NCI-H1105 (cell line): ENCODE data around the gene CELF1.

ENCODE experiments used
- DNase-seq: peaks from one replicate; lab custom pipeline; 2025; lab: John Stamatoyannopoulos, UW

Gene CELF1

DNA sequence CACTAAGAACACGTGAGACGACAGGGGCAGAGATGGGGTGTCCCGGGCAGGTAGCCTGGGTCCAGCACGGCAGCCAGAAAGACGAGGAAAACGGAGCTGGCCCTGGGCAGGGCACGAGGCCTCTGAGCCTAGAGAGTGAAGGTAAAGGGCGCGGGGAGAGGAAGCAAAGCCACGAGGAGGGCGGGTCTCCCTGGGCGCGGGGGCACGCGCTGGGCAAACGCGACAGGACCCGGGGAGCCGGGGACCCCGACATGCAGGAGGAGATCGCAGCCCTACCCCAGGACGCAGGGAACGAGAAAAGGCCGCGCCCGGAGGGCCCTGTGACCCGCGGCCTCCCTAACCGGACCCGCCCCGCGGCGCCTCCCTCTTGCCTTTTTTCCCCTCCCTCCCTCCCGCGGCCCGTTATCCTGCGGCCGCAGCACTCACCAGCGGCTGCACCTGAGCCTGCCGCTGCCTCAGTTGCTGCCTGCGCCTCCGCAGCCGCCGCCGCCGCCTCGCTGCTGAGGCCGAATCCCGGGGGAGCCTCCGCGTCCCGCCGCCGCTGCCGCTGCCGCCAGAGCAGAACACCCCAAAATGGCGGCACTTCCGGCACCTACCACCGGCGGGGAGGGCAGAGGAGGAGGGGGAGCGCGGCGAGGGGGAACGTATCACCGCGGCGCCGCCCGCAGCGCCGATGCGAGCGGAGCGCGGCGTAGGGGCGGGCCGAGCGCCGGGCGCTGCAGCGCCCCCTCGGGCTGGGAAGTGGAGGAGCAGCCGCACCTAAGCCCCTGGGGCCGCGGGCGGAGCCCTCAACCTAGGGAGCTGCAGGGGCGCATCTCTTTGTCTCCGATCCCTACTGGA is at the start of gene CELF1:
CELF1 (minus strand) TSS at position 567 of the 840 bp plus-strand sequence. CDS start 53,609 bp downstream, outside the sequence.
- peak; percentile 96 for DNase-seq

DNA sequence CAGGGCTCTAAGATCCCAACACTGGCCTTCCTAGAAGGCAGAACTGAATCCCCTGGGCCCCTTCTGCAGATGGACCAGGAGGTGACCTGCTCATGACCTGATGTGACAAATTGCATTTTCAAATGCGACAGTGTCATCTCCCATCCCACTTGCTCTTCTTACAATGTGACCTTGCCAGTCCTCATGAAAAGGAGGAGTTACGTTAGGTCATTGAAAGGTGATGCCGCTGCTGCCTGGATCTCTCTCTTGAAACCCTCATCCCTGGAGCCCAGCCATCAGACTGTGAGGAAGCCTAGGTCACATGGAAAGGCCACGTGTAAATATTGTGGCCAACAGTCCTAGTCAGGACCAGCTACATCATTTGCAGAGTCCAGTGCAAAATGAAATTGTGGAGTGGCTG is 47.0 kb upstream of the CELF1 start:
- no peak for DNase-seq

DNA sequence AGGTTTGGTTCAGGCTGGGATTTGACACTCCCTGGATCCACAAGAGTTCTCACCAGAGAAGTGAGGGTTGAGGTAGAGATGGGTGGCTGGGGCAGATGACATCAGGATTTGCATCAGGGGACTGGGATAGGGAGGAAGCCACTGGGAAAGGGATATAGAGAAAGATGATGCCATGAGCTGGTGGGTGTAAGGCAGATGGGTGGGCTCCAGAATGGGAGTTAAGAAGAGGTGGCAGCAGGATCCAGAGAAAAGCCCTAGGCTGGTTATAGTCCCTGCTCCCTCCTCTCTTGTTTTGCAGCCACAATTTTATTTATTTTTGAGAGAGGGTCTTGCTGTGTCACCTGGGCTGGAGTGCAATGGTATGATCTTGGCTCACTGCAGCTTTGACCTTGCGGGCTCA is 43.0 kb upstream of the CELF1 start:
- no peak for DNase-seq

DNA sequence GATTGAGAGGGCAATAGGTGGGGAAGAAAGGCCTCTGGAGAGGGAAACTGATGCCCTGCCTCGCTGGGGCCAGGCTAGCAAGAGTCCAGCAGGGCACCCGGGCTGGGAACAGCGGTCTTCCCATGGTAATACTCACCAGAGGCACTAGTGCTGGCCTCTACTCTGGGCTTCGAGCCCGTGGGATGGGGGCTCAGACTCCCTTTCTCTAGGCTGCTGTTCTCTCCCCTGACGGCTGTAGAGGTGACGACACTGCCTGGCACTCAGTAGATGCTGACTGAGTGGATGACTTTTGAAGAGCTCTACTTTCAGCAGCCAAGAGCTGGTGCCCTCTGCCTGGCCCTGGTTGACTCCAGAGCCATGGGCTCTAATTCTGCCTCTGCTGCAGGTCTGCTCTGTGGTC is 42.1 kb upstream of the CELF1 start:
- DNase-seq: no peak

DNA sequence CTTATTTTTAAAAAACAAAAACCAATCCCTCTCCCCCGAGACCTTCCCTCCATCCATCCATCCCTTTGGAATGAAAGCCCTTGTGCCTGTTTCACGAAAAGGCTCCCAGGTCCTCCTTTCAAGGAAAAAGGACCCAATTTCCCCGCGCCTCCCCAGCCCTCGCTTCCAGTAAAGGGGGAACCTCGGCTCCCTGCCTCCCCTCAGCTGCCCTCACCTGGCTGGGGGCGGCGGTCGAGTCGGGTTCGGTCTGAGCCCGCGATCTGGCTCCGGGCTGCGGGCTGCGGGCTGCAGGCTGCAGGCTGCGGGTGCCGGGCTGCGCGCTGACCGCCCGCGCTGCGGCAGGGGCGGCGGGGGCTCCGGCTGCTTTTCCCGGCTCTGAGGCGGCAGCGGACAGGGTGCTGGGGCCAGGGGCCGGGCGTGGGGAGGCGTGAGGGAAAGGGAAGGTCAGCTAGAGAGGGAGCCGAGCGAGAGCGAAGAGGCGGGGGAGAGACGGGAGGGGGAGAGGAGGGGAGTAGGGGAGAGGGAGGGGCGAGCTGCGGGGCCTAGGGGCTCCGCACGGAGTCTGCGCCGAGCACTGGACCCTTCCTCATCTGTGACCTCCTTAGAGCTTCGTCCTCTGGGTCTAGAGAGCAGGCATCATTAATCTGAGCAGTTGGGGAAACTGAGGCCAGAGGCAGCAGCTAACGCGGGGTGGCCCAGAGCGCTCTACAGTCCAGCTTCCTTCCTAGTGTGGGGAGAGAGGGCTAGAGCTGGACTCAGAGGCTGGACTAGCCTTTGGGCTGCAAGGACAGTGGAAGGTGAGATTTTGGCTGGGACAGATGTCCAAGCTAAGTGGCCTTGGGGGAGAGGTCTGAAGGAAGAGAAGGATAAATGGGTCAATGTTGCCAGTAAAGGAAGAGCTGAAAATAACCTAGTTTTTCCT is 41.3 kb upstream of the CELF1 start, which contains the start of gene C1QTNF4:
C1QTNF4 (minus strand) TSS at position 478 of the 922 bp plus-strand sequence. CDS start 3,601 bp downstream, outside the sequence.
- DNase-seq: no peak

DNA sequence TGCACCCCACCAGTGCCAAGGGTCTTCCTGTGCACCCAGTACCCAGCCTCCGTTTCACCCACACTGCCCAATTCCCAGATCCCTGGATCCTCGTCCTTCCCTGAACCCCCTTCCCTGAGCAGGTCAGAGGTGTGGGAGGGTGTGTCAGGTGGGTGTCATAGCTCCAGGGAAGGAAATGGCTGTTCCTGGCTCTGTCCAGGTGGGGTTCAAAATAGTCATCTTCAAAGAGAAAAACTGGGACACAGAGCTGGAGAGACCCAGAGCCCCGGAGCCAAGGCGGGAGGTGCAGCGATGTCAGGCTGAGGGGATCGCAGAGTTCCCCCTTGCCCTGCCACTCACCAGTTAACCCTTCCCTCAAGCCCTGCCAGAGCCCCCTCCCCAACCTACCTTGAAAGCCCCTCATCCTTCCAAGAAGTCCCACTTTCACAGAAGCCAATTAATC is 40.6 kb upstream of the CELF1 start:
- no peak for DNase-seq

DNA sequence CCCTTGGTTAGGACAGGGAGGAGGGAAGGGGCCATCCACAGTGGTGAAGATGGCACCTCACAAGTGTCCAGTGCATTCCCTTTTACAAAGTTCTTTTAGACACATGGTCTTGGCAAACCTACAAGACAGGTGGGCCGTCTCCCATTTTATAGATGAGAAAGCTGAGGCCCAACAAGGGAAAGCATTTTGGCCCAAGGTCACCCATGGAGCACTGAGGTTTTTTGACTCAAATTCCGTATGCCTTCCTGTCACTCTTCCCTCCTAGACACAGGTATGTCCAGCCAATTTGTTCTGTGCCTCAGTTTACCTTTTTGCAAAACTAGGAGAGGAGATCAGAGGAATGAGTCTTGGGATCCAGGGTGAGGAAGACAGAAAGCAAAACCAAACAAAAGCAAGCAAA is 40.0 kb upstream of the CELF1 start:
- DNase-seq: no peak

DNA sequence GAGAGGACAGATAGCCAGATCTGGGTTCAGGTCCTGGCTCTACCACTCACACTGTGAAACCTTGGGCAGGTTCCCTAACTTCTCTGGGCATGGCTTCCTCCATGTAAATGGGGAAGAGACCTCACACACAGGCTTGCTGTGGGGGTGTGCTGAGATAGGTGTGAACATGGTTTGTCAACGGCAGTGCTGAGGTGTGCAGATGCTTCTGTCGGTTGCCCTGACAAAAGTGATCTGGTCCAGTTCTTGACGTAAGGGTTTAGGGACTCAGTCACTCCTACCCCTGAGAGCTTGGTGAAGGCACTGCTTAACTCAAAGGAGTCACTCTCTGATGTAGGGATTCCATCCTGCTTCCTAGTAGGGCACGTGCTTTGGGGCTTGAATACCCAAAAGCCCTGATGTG is 39.3 kb upstream of the CELF1 start:
- no peak for DNase-seq

DNA sequence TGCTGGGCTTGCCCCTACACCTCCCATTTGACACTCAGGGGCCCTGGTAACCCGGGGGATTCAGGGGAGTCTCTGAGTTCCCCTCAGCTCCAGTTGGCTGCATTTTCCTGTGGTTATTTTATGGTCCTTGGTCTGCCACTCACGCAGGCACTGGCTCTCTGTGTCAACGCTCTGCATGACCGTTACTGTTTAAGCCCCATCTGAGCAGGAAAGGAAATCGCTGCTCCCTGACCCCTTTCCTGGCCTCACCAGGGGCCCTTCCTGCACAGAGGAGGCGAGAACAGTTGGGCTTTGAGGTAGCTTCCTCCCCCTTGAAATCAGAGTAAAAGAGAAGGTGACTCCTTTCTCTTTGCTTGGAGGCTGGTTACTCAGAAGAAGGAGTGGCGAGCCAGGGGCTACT is 38.8 kb upstream of the CELF1 start:
- DNase-seq: no peak

DNA sequence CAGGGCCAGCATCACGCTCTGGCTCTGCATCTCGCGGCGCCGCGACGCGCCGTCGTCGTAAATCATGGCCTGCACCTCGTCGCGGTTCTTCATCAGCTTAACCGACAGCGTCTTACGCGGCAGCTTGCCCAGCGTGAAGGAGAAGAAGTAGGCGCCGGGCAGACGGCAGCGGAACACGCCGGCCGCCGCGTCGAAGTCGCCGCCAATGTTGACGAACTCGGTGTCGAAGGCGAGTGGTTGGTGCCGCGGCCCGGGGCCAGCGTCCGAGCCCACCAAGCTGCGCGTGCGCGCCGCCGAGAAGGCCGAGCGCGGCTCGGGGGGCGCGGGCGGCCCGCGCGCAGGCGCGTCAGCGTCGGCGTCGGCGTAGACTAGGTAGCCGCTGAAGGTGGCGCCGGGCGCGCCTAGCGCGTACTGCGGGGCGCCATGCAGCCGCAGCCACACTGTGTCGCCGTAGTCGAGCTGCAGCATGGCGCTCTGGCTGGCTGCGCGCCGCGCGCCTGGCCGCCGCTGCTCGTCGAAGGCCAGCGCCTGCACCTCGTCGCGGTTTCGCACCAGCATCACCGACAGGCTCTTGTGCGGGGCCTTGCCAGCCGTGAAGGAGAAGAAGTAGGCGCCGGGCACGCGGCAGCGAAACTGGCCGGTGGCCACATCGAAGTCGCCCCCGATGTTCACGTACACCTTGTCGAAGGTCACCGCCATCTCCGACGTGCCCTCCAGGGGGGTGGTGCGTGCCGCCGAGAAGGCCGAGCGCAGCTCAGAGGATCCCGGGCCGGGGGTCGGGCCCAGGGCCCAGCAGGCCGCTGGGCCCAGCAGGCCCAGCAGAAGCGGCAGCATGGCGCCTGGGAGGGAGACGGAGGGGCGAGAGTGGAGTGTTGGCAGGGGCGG is 37.3 kb upstream of the CELF1 start:
- no peak for DNase-seq

DNA sequence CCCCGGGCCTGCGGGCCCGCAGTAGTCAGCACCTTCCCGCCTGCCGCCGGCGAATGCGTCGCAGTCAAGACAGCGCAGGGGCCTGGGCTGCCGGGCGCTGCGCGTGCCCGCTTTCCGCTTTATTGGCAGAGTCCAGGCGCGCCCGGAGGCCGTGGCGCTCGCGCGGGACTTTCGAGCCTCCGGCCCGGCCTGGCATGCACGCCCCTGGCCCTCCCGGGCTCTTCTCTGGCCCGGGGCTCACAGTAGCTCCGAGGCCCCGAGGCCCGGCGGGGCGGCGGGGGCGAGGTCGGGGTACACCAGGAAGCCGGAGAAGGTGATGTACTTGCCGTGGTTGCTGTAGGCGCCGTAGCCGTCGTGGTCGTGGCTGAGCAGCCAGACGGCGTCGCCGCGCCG is 36.6 kb upstream of the CELF1 start:
- no peak for DNase-seq

DNA sequence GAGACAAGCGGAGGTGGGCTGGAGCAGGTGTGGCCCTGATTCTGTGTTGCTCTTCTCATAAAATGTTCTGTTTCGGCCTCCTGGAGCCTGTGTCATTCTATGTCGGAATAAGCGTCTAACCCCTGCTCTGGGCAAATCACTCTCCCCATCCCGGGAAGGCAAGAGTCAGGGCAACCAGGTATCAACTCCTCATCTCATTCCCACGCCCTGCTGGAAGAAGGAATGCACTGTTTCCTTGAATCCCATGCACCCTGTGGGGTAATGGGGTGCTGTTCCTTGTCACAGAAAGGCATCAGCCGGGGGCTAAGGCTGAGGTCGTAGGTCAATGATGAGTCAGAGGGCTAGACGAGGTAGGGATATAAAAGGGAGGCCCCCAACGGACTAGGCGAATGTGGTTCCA is 36.2 kb upstream of the CELF1 start:
- DNase-seq: no peak

DNA sequence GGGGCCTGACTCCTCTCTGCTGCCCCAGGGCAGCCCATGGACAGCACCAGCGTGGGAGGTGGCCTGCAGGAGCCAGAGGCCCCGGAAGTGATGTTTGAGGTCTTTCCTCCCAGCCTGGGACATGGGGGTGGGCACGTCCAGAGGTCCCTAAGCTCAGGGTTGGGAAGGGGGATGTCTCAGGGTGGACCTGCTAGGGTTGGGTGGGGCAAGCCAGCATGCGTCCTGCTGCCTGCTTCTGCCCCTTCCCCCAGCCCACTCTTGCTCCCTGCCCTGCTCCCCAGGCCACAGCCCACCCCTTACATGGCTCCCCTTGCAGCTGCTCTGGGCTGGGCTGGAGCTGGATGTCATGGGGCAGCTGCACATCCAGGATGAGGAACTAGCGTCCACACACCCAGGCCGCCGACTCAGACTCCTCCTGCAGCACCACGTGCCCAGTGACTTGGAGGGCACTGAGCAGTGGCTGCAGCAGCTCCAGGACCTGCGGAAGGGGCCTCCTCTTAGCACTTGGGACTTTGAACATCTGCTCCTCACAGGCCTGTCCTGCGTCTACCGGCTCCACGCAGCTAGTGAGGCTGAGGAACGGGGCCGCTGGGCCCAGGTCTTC is 34.9 kb upstream of the CELF1 start:
- no peak for DNase-seq

DNA sequence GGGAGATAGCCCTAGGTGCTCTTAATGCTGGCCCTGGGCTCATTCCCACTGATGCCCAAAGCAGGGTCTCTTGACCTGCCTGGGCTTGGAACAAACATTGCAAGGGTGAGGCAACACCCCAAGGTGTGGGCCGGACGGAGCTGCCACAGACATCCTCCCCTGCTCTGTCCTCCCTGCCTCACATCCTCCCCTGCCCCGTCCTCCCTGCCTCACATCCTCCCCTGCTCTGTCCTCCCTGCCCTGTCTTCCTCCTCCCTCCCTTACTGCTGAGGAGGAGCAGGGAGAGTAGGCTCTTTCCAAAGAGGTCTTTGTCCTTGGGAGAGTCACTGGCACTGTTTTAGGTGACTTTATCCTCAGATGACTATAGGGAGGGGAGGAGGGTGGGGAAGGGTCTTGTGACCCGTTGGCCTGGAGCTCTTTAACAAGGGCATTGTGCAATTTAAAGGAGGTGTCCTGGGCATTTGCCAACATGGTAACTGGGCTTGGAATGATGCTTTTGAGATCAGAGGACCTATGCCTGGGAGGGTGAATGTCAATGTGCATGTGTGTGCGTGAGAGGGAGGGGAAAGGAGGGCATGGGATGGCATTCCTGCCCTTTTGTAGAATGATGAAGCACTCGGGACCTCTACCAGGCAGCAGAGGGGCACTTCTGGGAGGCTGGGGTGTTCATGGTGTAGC is 34.2 kb upstream of the CELF1 start:
- no peak for DNase-seq

DNA sequence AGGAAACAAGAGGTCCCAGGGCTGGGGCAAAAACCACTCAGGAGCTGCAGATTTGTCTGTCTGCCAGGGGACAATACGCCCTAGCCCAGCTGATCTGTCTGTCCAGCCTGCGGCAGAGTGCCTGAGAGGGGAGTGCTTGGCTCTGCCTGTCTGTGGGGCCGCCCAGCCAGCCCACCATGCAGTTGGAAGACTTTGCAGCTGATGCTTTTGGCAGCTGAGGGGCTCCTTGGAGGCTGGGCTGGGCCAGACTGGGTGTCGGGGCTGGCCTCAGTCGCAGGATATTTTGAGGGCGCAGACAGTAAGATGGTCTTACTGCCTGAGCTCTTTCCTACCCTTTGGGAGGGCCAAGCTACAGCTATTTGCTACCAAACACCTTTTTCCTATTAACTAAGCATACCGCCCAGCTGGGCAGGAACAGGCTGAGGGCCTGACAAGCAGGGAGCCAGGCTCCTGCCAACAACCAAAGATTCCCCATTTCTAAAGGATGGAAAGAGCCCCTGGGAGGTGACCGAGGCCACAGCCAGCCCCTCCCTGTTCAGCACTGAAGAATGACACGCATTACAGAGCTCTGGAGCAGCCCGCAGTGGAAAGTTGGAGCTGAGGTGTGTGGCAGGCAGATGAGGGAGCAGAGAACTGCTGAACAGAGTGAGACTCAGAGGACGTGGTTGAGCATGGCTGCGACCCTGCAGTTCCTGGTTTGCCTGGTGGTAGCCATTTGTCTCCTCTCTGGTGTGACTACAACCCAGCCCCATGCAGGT is 33.3 kb upstream of the CELF1 start, which contains the start of gene FAM180B:
FAM180B (plus strand) TSS at position 581 of the 758 bp plus-strand sequence; CDS start at position 672, 91 bp downstream.
- DNase-seq: no peak

DNA sequence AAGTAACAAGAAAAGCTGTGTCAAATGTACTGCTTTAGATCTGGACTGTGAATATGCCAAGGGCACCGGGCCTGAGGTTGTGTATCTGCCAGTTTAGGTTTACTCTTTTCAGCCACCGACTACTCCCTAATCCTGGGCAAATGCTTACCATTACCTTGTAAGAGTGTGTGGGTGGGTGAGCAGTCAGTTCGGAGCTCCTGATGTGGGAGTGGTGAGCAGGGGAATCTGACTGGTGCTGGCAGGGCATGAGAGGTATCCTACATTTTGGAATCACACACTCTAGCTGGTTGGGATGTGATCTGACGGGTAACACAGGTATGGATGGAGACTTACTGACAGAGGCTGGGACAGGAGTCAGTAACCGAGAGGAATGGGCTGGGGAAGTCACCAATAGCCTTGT is 30.9 kb upstream of the CELF1 start:
- DNase-seq: no peak

DNA sequence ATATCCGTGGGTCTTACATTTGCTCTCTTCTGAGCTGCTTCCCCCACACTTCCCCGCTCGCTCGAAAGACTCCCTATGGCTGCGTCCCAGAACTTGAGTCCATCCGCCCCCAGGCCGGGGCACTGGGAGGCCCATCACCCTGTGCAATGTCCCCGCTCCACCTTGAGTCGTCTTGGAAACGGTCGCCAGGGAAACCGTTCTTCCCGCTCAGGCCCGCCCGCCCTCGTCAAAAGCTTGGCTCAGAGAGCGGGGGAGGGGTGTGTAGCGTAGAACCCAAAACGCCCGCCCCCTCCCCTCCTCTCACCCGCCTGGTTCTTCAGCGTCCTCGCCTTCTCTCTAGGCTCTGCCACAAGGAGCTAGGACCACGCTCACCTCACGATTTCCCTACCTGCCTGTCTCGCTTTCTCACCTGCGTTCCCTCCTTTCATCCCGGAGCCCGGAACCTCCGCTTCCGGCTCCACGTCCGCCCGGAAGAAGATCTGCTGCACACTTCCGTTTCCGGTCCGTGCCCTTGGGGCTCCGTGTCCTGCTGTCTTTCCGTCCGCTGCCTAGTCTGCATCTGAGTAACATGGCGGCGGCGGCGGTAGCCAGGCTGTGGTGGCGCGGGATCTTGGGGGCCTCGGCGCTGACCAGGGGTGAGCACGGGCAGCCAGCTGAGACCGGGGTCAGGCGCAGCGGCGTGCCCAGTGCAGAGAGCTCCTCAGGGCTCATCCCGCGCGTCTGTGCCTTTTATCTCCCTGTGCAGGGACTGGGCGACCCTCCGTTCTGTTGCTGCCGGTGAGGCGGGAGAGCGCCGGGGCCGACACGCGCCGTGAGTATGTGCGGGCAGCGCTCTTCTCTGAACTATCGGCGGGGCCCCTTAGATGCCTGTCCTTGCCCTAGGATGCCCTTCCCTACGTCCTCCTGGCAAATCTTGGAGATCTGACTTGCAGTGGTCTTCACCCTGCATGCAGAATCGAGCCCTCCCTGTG is 25.9 kb upstream of the CELF1 start, which contains the start of the genes KBTBD4 and NDUFS3:
KBTBD4 (minus strand) TSS at position 447 of the 971 bp plus-strand sequence; CDS start at position 428, 19 bp downstream.
NDUFS3 (plus strand) TSS at position 551 of the 971 bp plus-strand sequence; CDS start at position 569, 18 bp downstream.
- peak; percentile 93 for DNase-seq

DNA sequence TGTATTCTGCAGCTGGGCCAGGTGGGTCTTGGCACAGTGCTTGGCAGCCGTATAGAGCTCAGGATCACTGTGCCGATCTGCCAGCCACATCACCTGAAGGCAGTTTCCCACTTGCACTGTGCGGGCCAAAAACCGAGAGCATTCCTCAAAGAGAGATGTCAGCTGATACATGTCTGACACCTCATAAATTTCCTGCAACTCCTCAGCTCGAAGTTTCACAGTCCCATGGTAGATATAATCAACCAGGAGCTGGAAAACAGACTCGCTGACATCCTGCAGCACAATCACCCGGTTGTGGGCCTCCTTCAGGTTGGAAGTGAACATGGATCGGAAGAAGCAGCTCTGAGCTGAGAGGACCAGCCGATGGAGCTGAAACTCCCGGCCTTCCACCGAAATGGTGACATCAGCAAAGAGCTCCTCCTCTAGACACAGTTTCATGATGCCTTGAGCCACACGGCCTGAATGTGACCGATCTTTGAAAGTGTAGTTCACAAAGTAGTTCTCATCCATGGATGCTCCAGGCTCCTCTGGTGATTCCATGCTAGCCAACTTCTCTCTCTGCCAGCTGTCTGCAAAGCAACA is 24.6 kb upstream of the CELF1 start:
- no peak for DNase-seq
